ENCODE data around the gene LSM14B. TPM values are rescaled to one million over a fixed set of nuclear protein-coding genes. Genes with fewer than 3 reads are reported as not detected.

Gene LSM14B
- polyA plus RNA-seq, 1 experiment = 26.2 TPM

- no peak overlapping the region for H3K4me3 ChIP-seq (ENCODE audit: low read depth, low read length)
- DNase-seq (ENCODE audit: low read depth, low spot score) = no peak
- ChIA-PET CTCF (interaction anchor here (0.6 to 5.4 kb wide), 3 partner anchors 109 to 135 kb away, joined by 3 to 55 read pairs (median 14); no protein-coding TSS in a partner anchor), POLR2A (interaction anchor here (1.2 kb wide), 1 partner anchor 13 kb away, joined by 4 read pairs; the partner anchor contains the start of gene LSM14B)
- H3K27me3 ChIP-seq (ENCODE audit: control insufficient read depth, insufficient read depth, low read length) = no peaks in the 10 kb centered on the region
- TF ChIP-seq CTCF (IDR thresholded peaks at IDR 0.05; ENCODE audit: low read depth, low read length) = no peak
- peak overlapping the region; percentile 21 for H3K27ac ChIP-seq (ENCODE audit: low read depth, low read length)
- H3K9me3 ChIP-seq (ENCODE audit: control insufficient read depth, insufficient read depth, low read length) = no peaks in the 10 kb centered on the region
These were observed 12.5 kb downstream of the LSM14B start for GRCh38 chr20:62134735-62135231.

DNA sequence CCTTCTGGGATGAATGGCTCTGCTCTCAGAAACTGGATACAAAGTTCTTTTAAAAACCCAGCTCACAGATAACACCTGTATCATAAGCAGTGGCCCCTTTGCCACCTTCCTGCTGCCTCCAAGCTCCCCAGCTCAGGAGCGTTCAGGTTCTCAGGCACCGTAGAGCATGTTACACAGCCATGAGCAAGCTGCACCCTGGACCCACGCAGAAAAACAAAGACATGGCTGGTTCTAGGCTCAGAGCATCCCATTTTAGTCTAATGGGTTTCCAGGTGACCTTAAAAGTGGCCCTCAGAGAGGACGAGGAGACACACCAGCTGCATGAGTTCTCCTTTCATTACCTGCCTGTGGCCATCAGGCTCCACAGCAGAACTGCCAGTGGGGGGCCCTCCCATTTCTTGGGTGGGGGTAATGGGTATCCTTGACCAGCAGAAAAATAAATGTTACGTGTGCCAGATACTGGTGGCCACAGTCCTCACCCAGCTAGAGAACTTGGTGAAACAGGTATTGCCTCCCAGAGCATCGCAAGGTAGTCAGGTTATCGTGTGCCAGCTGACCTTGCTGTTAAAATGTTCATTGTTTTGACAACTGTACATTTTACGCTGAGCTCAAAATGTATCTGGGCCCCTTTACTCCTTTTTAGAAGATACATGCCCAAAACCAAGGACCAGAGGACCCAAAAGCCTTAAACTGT is 13.4 kb downstream of the LSM14B start:
- ChIA-PET CTCF (interaction anchor here (0.6 to 5.4 kb wide), 7 partner anchors 9 to 125 kb away, joined by 3 to 55 read pairs (median 7); no protein-coding TSS in a partner anchor), POLR2A (interaction anchor here (0.7 to 1.2 kb wide), 2 partner anchors 10 to 14 kb away, joined by 4 read pairs; partner anchors contain the start of gene LSM14B)
- Histone ChIP-seq H3K27ac (ENCODE audit: low read depth, low read length) (no peak overlapping the region), H3K27me3 (ENCODE audit: control insufficient read depth, insufficient read depth, low read length) (no peaks in the 10 kb centered on the region), H3K9me3 (ENCODE audit: control insufficient read depth, insufficient read depth, low read length) (no peaks in the 10 kb centered on the region), H3K4me3 (ENCODE audit: low read depth, low read length) (no peak overlapping the region)
- no peak for DNase-seq (ENCODE audit: low read depth, low spot score)
- TF ChIP-seq CTCF (IDR thresholded peaks at IDR 0.05; ENCODE audit: low read depth, low read length) = no peak

GRCh38 chr20:62136283-62137091 is 14.2 kb downstream of the LSM14B start:
- Histone ChIP-seq H3K4me3 (ENCODE audit: low read depth, low read length) (no peak overlapping the region), H3K27ac (ENCODE audit: low read depth, low read length) (no peak overlapping the region), H3K9me3 (ENCODE audit: control insufficient read depth, insufficient read depth, low read length) (no peaks in the 10 kb centered on the region), H3K27me3 (ENCODE audit: control insufficient read depth, insufficient read depth, low read length) (no peaks in the 10 kb centered on the region)
- DNase-seq (ENCODE audit: low read depth, low spot score) = no peak
- POLR2A ChIA-PET = interaction anchor here (0.7 kb wide), 1 partner anchor 11 kb away, joined by 4 read pairs; no protein-coding TSS in a partner anchor
- TF ChIP-seq CTCF (IDR thresholded peaks at IDR 0.05; ENCODE audit: low read depth, low read length) = peak; percentile 90
- CTCF ChIA-PET = interaction anchor here (0.6 to 5.4 kb wide), 7 partner anchors 10 to 126 kb away, joined by 3 to 55 read pairs (median 7); no protein-coding TSS in a partner anchor

GRCh38 chr20:62137092-62137384 is 14.8 kb downstream of the LSM14B start:
- Histone ChIP-seq H3K4me3 (ENCODE audit: low read depth, low read length) (no peak overlapping the region), H3K27me3 (ENCODE audit: control insufficient read depth, insufficient read depth, low read length) (no peaks in the 10 kb centered on the region), H3K9me3 (ENCODE audit: control insufficient read depth, insufficient read depth, low read length) (no peaks in the 10 kb centered on the region), H3K27ac (ENCODE audit: low read depth, low read length) (no peak overlapping the region)
- no peak for DNase-seq (ENCODE audit: low read depth, low spot score)
- TF ChIP-seq CTCF (IDR thresholded peaks at IDR 0.05; ENCODE audit: low read depth, low read length) = no peak
- CTCF ChIA-PET = interaction anchor here (1.0 to 5.4 kb wide), 6 partner anchors 10 to 126 kb away, joined by 3 to 55 read pairs (median 10); no protein-coding TSS in a partner anchor
- POLR2A ChIA-PET = no interaction called here
